ENCODE data around the gene TRAPPC12. TPM values are rescaled to one million over a fixed set of nuclear protein-coding genes. Genes with fewer than 3 reads are reported as not detected.
"Not testable (repeated sequence)": the region's sequence is repeated elsewhere in the genome, so short reads cannot be mapped to it uniquely, and the experiment has no call there.

Gene TRAPPC12
- total RNA-seq, 2 experiments from 2014 or later: 49.8 to 64.0 TPM

DNA sequence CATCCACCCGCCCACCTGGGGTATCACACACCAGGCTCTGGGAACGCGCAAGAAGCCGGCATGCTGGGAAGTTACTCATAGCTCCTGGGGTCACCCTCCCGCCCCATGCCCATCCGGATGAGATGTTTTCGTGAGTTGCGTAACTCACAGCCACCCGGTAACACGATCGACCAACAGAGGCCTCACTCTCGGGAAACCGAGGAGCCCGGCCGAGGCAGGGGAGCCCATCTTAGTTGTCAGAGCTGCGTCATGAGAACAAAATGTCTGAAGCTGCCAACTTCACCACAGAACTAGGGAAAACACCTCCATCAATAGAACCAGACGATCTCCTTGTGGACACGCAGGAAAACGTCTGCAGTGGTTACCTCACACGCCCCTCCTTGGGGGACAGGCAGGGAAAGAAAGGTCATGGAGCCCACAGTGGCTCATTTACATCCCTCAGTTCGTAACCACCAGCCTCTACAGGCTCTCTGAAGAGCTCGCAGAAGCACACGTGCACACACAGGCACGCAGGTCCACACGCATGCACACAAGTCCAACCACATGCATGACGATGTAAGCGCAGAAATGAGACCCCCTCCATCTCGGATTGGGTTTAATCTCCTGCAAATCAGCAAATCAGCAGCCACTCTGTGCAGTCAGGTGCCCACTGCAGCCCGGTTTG lies 113.6 kb downstream of the TRAPPC12 start:
- Mint-ChIP-seq H3K4me3 (no peak overlapping the region), H3K9me3 (no peaks in the 10 kb centered on the region), H3K36me3 (ENCODE audit: low read depth) (peaks cover 29% of the 10 kb centered on the region), H3K4me1 (ENCODE audit: low read depth) (no peaks in the 10 kb centered on the region), H3K27me3 (no peaks in the 10 kb centered on the region), H3K27ac (no peak overlapping the region)
- DNase-seq (no peak), ATAC-seq (ENCODE audit: poor library complexity) (no peak)
- H3K36me3 ChIP-seq (ENCODE audit: insufficient read depth, low read length): peaks cover 14% of the 10 kb centered on the region
- TF ChIP-seq CTCF (IDR thresholded peaks at IDR 0.05): no peak
- H3K4me1 ChIP-seq (ENCODE audit: insufficient read depth, low read length): no peaks in the 10 kb centered on the region
- H3K27ac ChIP-seq (ENCODE audit: low read depth in 1 of 2, low read length in 2 of 2): no peak overlapping the region
- CTCF ChIA-PET: no interaction called here
- H3K27me3 ChIP-seq (ENCODE audit: control insufficient read depth in 1 of 2, insufficient read depth in 2 of 2, low read length in 2 of 2): no peaks in the 10 kb centered on the region
- POLR2A ChIA-PET: no interaction called here
- intact Hi-C loops (cut with DNase I, micrococcal nuclease): no loop called here
- no peaks in the 10 kb centered on the region for H3K9me3 ChIP-seq (ENCODE audit: control insufficient read depth in 1 of 2, insufficient read depth in 1 of 2, low read length in 2 of 2)
- no peak overlapping the region for H3K4me3 ChIP-seq (ENCODE audit: low read length)

DNA sequence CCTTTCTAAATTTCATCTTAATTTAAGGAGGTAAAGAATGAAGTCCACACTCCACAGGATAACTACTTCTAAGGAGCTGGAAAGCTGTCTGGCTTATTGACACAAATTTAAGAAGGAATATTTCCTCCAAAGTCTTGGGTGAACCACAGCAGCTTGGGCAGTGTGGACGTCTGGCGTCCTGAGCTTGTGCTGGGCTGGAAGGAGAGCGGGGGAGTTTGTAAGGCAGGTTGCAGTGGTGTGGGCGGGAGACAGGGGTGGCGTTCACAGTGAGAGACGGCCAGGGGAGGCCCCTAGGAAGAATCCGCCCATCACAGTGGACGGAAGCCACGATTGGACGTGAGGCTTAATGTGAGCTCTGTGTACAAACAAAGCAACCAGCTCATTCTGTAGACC lies 114.1 kb downstream of the TRAPPC12 start:
- Mint-ChIP-seq H3K36me3 (ENCODE audit: low read depth) (peaks cover 34% of the 10 kb centered on the region), H3K27me3 (no peaks in the 10 kb centered on the region), H3K4me1 (ENCODE audit: low read depth) (no peaks in the 10 kb centered on the region), H3K27ac (no peak overlapping the region), H3K9me3 (no peaks in the 10 kb centered on the region), H3K4me3 (no peak overlapping the region)
- ChIA-PET POLR2A (no interaction called here), CTCF (no interaction called here)
- Histone ChIP-seq H3K36me3 (ENCODE audit: insufficient read depth, low read length) (peaks cover 20% of the 10 kb centered on the region), H3K4me1 (ENCODE audit: insufficient read depth, low read length) (no peaks in the 10 kb centered on the region), H3K9me3 (ENCODE audit: control insufficient read depth in 1 of 2, insufficient read depth in 1 of 2, low read length in 2 of 2) (no peaks in the 10 kb centered on the region), H3K27me3 (ENCODE audit: control insufficient read depth in 1 of 2, insufficient read depth in 2 of 2, low read length in 2 of 2) (no peaks in the 10 kb centered on the region), H3K27ac (ENCODE audit: low read depth in 1 of 2, low read length in 2 of 2) (no peak overlapping the region), H3K4me3 (ENCODE audit: low read length) (no peak overlapping the region)
- no peak for DNase-seq
- ATAC-seq (ENCODE audit: poor library complexity): no peak
- TF ChIP-seq CTCF (IDR thresholded peaks at IDR 0.05): no peak
- intact Hi-C loops (cut with DNase I, micrococcal nuclease): no loop called here

DNA sequence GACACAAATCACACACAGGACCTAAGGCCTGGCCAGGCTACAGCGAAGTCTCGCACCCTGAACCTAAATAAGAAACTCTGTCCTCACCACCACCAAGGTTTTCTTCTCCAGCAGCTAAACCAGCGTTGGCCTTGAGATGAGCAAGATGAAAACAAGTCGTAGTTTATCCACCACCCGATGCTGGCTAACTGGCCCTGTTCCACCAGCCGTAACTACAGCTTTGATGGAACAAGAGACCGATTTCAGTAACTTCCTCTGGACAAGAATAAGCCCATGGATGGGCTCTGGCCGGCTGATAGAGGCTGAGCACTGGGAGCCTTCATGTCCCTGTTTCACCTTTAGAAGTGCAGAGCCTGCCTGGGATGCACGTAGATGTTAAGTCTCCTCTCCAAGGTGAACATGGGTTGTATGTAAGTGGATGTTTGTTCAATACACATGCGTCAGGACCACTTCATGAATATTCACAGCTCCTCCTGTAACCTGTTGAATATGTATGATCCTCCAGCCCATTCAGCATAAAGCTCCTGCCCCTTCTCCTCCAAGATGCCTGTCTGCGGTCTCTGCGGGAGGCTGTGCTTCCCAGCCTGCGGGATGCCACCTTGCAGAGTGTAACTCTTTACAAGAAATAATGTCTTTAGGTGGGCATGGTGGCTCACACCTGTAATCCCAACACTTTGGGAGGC lies 115.6 kb downstream of the TRAPPC12 start:
- intact Hi-C loops (cut with DNase I, micrococcal nuclease): no loop called here
- ChIA-PET CTCF (no interaction called here), POLR2A (no interaction called here)
- ATAC-seq (ENCODE audit: poor library complexity) (no peak), DNase-seq (no peak)
- Mint-ChIP-seq H3K36me3 (ENCODE audit: low read depth) (peaks cover 49% of the 10 kb centered on the region), H3K4me1 (ENCODE audit: low read depth) (no peaks in the 10 kb centered on the region), H3K9me3 (no peaks in the 10 kb centered on the region), H3K27ac (no peak overlapping the region), H3K4me3 (no peak overlapping the region), H3K27me3 (no peaks in the 10 kb centered on the region)
- Histone ChIP-seq H3K4me3 (ENCODE audit: low read length) (no peak overlapping the region), H3K9me3 (ENCODE audit: control insufficient read depth in 1 of 2, insufficient read depth in 1 of 2, low read length in 2 of 2) (no peaks in the 10 kb centered on the region), H3K36me3 (ENCODE audit: insufficient read depth, low read length) (peaks cover 33% of the 10 kb centered on the region), H3K27ac (ENCODE audit: low read depth in 1 of 2, low read length in 2 of 2) (no peak overlapping the region), H3K27me3 (ENCODE audit: control insufficient read depth in 1 of 2, insufficient read depth in 2 of 2, low read length in 2 of 2) (no peaks in the 10 kb centered on the region), H3K4me1 (ENCODE audit: insufficient read depth, low read length) (no peaks in the 10 kb centered on the region)
- TF ChIP-seq CTCF (IDR thresholded peaks at IDR 0.05): no peak

- H3K36me3 ChIP-seq (ENCODE audit: insufficient read depth, low read length): peaks cover 40% of the 10 kb centered on the region
- H3K27me3 ChIP-seq (ENCODE audit: control insufficient read depth in 1 of 2, insufficient read depth in 2 of 2, low read length in 2 of 2); ATAC-seq (ENCODE audit: poor library complexity); H3K27ac ChIP-seq (ENCODE audit: low read depth in 1 of 2, low read length in 2 of 2); H3K4me3 ChIP-seq (ENCODE audit: low read length); DNase-seq; H3K27ac Mint-ChIP-seq; H3K9me3 ChIP-seq (ENCODE audit: control insufficient read depth in 1 of 2, insufficient read depth in 1 of 2, low read length in 2 of 2); H3K4me1 ChIP-seq (ENCODE audit: insufficient read depth, low read length); POLR2A ChIA-PET; H3K9me3 Mint-ChIP-seq; H3K27me3 Mint-ChIP-seq; intact Hi-C loops (cut with DNase I, micrococcal nuclease); CTCF ChIA-PET; H3K4me3 Mint-ChIP-seq; H3K4me1 Mint-ChIP-seq (ENCODE audit: low read depth): not testable (repeated sequence)
- H3K36me3 Mint-ChIP-seq (ENCODE audit: low read depth): peaks cover 60% of the 10 kb centered on the region
Observed at GRCh38 chr2:3496708-3497080, 117.2 kb downstream of the TRAPPC12 start.

Data from CD4-positive, alpha-beta T cell (primary cell).